Esophagus squamous epithelium (tissue), 5 donors: ENCODE measurements around the gene CHAC2. TPM values are rescaled to one million over a fixed set of nuclear protein-coding genes. Genes with fewer than 3 reads are reported as not detected.

Experiments
- DNase-seq: peaks from one replicate; lab custom pipeline; 2025; lab: John Stamatoyannopoulos, UW
- H3K27ac ChIP-seq, 4 donors: fragments of 200-600 bp; sonication (generic); one replicate each; pipeline ENCODE4 v1.5.1; 2016 to 2019; ENCODE audit warnings: mild to moderate bottlenecking in 1 of 4
- H3K27me3 ChIP-seq, 4 donors: fragments of 200-600 bp; sonication (generic); 1 replicate in 3 of 4; 2 replicates in 1 of 4; pipeline versions ENCODE4 v1.5.1 to v1.6.0; 2017 to 2021; ENCODE audit warnings: antibody characterized with exemption in 1 of 4
- H3K36me3 ChIP-seq, 3 donors: fragments of 200-600 bp; sonication (generic); one replicate each; pipeline ENCODE4 v1.5.1; 2016 to 2019
- H3K4me1 ChIP-seq, 3 donors: fragments of 200-600 bp; sonication (generic); one replicate each; pipeline ENCODE4 v1.5.1; 2017 to 2019
- H3K4me3 ChIP-seq, 4 donors: fragments of 200-600 bp; sonication (generic); 1 replicate in 3 of 4; 2 replicates in 1 of 4; pipeline ENCODE4 v1.5.1; 2016 to 2019; ENCODE audit warnings: mild to moderate bottlenecking in 2 of 4, moderate library complexity in 1 of 4
- H3K9me3 ChIP-seq, 3 donors: fragments of 200-600 bp; sonication (generic); one replicate each; pipeline ENCODE4 v1.5.1; 2016 to 2019
- POLR2A ChIP-seq, 4 donors: fragments of 450-650 bp; IDR thresholded peaks; one replicate each; pipeline ENCODE4 v1.6.1; 2017; ENCODE audit warnings: antibody characterized with exemption in 4 of 4, mild to moderate bottlenecking in 4 of 4, moderate library complexity in 3 of 4
- WGBS, 2 donors: methylation state at CpG; one replicate each; pipeline ENCODE4 v1.1.5; 2018; 5-methylcytosine and 5-hydroxymethylcytosine counted together
- intact Hi-C: fragments of 100-400 bp; cut with DNase I; formaldehyde crosslinking; loops from one replicate; pipeline ENCODE4 v1.15.0; 2022
- total RNA-seq, 4 donors: library from RNA; depleted of rRNA; stranded (reverse); fragments of >200 nt; gene quantifications; one replicate each; pipeline ENCODE4 v1.1.0, GENCODE V29; 2016
- TF ChIP-seq, protein P1 (sequence below), 6 experiments: fragments of 450-650 bp in 4 of 6; fragments of 200-600 bp in 2 of 6; sonication (generic) in 2 of 6; IDR thresholded peaks; one replicate each; pipeline ENCODE4 v1.5.1; 2016 to 2019; ENCODE audit warnings: antibody characterized with exemption in 6 of 6, mild to moderate bottlenecking in 4 of 6, moderate library complexity in 4 of 6
- donor health status: DM: yes; HTN: yes; CAD: no.

CHAC2 gene
- total RNA-seq, 4 donors from 2014 or later: 5.0 to 11.3 (median 8.7) TPM

- 79 to 91% methylated on average over 5 of the region's 5 CpGs for WGBS, 2 donors
- intact Hi-C loops: no loop called here
- TF ChIP-seq POLR2A (IDR thresholded peaks at IDR 0.05): no peak
- TF ChIP-seq, protein P1, sequence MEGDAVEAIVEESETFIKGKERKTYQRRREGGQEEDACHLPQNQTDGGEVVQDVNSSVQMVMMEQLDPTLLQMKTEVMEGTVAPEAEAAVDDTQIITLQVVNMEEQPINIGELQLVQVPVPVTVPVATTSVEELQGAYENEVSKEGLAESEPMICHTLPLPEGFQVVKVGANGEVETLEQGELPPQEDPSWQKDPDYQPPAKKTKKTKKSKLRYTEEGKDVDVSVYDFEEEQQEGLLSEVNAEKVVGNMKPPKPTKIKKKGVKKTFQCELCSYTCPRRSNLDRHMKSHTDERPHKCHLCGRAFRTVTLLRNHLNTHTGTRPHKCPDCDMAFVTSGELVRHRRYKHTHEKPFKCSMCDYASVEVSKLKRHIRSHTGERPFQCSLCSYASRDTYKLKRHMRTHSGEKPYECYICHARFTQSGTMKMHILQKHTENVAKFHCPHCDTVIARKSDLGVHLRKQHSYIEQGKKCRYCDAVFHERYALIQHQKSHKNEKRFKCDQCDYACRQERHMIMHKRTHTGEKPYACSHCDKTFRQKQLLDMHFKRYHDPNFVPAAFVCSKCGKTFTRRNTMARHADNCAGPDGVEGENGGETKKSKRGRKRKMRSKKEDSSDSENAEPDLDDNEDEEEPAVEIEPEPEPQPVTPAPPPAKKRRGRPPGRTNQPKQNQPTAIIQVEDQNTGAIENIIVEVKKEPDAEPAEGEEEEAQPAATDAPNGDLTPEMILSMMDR (IDR thresholded peaks at IDR 0.05): no peak
Observed at GRCh38 chr2:53778536-53779162, 11.0 kb downstream of the CHAC2 start.

GRCh38 chr2:53780056-53780455, 12.5 kb downstream of the CHAC2 start:
- intact Hi-C loops: no loop called here
- H3K27ac ChIP-seq: no peak overlapping the region

More at GRCh38 chr2:53778536-53779162, 11.0 kb downstream of the CHAC2 start:
- no peak for DNase-seq
- Histone ChIP-seq H3K36me3 (peaks cover 0 to 28% (median 0%) of the 10 kb centered on the region in 3 donors), H3K27ac (no peak overlapping the region), H3K9me3 (no peaks in the 10 kb centered on the region), H3K4me1 (peaks cover 0 to 51% (median 0%) of the 10 kb centered on the region in 3 donors), H3K4me3 (no peak overlapping the region), H3K27me3 (no peaks in the 10 kb centered on the region)

GRCh38 chr2:53782676-53783075, 15.1 kb downstream of the CHAC2 start:
- no peak for DNase-seq
- no peak overlapping the region for H3K27ac ChIP-seq
- peaks cover 0 to 59% (median 16%) of the 10 kb centered on the region in 3 donors for H3K4me1 ChIP-seq
- H3K9me3 ChIP-seq: no peaks in the 10 kb centered on the region
- no peaks in the 10 kb centered on the region for H3K27me3 ChIP-seq
- WGBS, 2 donors: 78 to 86% methylated on average over 7 to 8 of the region's 8 CpGs
- no peak overlapping the region for H3K4me3 ChIP-seq
- intact Hi-C loops: no loop called here
- TF ChIP-seq POLR2A (IDR thresholded peaks at IDR 0.05): no peak
- TF ChIP-seq, protein P1 (IDR thresholded peaks at IDR 0.05): no peak
- peaks cover 0 to 26% (median 0%) of the 10 kb centered on the region in 3 donors for H3K36me3 ChIP-seq

More at GRCh38 chr2:53780056-53780455, 12.5 kb downstream of the CHAC2 start:
- 93 to 94% methylated on average over 4 of the region's 4 CpGs for WGBS, 2 donors
- Histone ChIP-seq H3K4me1 (peaks cover 0 to 65% (median 6%) of the 10 kb centered on the region in 3 donors), H3K27me3 (no peaks in the 10 kb centered on the region), H3K36me3 (peaks cover 0 to 26% (median 0%) of the 10 kb centered on the region in 3 donors), H3K9me3 (no peaks in the 10 kb centered on the region), H3K4me3 (no peak overlapping the region)
- TF ChIP-seq, protein P1 (IDR thresholded peaks at IDR 0.05): no peak
- TF ChIP-seq POLR2A (IDR thresholded peaks at IDR 0.05): no peak
- DNase-seq: no peak

DNA sequence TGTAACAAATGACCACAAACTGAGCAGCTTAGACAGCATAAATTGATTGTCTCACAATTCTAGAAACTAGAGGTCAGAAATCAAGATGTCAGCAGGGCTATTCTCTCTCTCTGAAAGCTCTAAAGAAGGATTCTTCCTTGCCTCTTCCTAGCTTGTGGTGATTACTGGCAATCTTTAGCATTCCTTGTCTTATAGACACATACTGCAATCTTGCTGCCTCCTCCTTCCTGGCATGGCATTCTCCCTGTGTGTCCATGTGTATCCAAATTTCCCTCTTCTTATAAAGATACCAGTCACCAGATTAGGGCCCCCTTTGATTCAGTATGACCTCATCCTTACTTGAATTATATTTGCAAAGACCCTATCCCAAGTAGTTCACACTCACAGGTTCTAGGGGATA, 16.8 kb downstream of the CHAC2 start:
- Histone ChIP-seq H3K27me3 (no peaks in the 10 kb centered on the region), H3K9me3 (no peaks in the 10 kb centered on the region), H3K4me1 (peaks cover 6 to 61% (median 25%) of the 10 kb centered on the region in 3 donors), H3K4me3 (no peak overlapping the region), H3K36me3 (peaks cover 0 to 21% (median 0%) of the 10 kb centered on the region in 3 donors), H3K27ac (no peak overlapping the region)
- no peak for DNase-seq
- intact Hi-C loops: no loop called here
- TF ChIP-seq, protein P1 (IDR thresholded peaks at IDR 0.05): no peak
- TF ChIP-seq POLR2A (IDR thresholded peaks at IDR 0.05): no peak

GRCh38 chr2:53785366-53785765, 17.8 kb downstream of the CHAC2 start:
- no peak for TF ChIP-seq POLR2A (IDR thresholded peaks at IDR 0.05)
- TF ChIP-seq, protein P1 (IDR thresholded peaks at IDR 0.05): no peak
- Histone ChIP-seq H3K9me3 (no peaks in the 10 kb centered on the region), H3K4me3 (peak overlapping the region in 3 of 4 donors; percentile 81 to 98 (median 82)), H3K4me1 (peaks cover 6 to 61% (median 25%) of the 10 kb centered on the region in 3 donors), H3K27me3 (no peaks in the 10 kb centered on the region), H3K36me3 (peaks cover 0 to 16% (median 0%) of the 10 kb centered on the region in 3 donors), H3K27ac (peak overlapping the region in 1 of 4 donors; percentile 90)
- DNase-seq: no peak
- intact Hi-C loops: no loop called here
- 48 to 63% methylated on average over 11 of the region's 11 CpGs for WGBS, 2 donors
